ENCODE results near the gene EIF5B.
"Not testable (repeated sequence)": the region's sequence is repeated elsewhere in the genome, so short reads cannot be mapped to it uniquely, and the experiment has no call there.

Gene EIF5B

GRCh38 chr2:99337113-99338028 lies at the start of gene EIF5B:
Gene EIF5B (plus strand): TSS chr2:99337389. CDS start chr2:99337555, 166 bp downstream.
- peak; percentile 85 to 91 (median 86) for DNase-seq (ENCODE audit: low read depth in 3 of 3)

- DNase-seq (ENCODE audit: low read depth in 3 of 3) = no peak
These were observed 39.2 kb upstream of the EIF5B start for GRCh38 chr2:99297994-99298393.

GRCh38 chr2:99299580-99299979 lies 37.6 kb upstream of the EIF5B start:
- DNase-seq (ENCODE audit: low read depth in 3 of 3) = no peak

- DNase-seq (ENCODE audit: low read depth in 3 of 3) = not testable (repeated sequence)
These were observed 36.1 kb upstream of the EIF5B start, which contains the start of gene LYG1 for GRCh38 chr2:99301097-99301496. Gene LYG1 (minus strand): TSS chr2:99301197. CDS start chr2:99295670, 5,527 bp downstream.

GRCh38 chr2:99317161-99317872 lies 19.9 kb upstream of the EIF5B start:
- no peak for DNase-seq (ENCODE audit: low read depth in 3 of 3)

- DNase-seq (ENCODE audit: low read depth in 3 of 3) = not testable (repeated sequence)
These were observed 19.4 kb upstream of the EIF5B start for GRCh38 chr2:99317873-99318200.

- DNase-seq (ENCODE audit: low read depth in 3 of 3) = no peak
These were observed 11.8 kb upstream of the EIF5B start for GRCh38 chr2:99325384-99325783.

- DNase-seq (ENCODE audit: low read depth in 3 of 3) = peak; percentile 90 to 96 (median 96)
These were observed 1.0 kb upstream of the EIF5B start, which contains the start of gene TXNDC9 for GRCh38 chr2:99335911-99336803. Gene TXNDC9 (minus strand): TSS chr2:99336333. CDS start chr2:99333210, 3,123 bp downstream.

- DNase-seq (ENCODE audit: low read depth in 3 of 3) = no peak
These were observed 431 bp upstream of the EIF5B start for GRCh38 chr2:99336804-99337112.

- no peak for DNase-seq (ENCODE audit: low read depth in 3 of 3)
These were observed 918 bp downstream of the EIF5B start for GRCh38 chr2:99338029-99338585.

GRCh38 chr2:99340669-99341236 lies 3.6 kb downstream of the EIF5B start:
- no peak for DNase-seq (ENCODE audit: low read depth in 3 of 3)

- no peak for DNase-seq (ENCODE audit: low read depth in 3 of 3)
These were observed 5.3 kb downstream of the EIF5B start for GRCh38 chr2:99342536-99342935.

GRCh38 chr2:99345446-99345845 lies 8.3 kb downstream of the EIF5B start:
- DNase-seq (ENCODE audit: low read depth in 3 of 3) = not testable (repeated sequence)

GRCh38 chr2:99346218-99346617 lies 9.0 kb downstream of the EIF5B start:
- DNase-seq (ENCODE audit: low read depth in 3 of 3) = no peak

- DNase-seq (ENCODE audit: low read depth in 3 of 3) = no peak
These were observed 11.0 kb downstream of the EIF5B start for GRCh38 chr2:99348173-99348572.

GRCh38 chr2:99350194-99350593 lies 13.0 kb downstream of the EIF5B start:
- DNase-seq (ENCODE audit: low read depth in 3 of 3) = no peak

- DNase-seq (ENCODE audit: low read depth in 3 of 3) = no peak
These were observed 16.9 kb downstream of the EIF5B start for GRCh38 chr2:99354070-99354469.

- not testable (repeated sequence) for DNase-seq (ENCODE audit: low read depth in 3 of 3)
These were observed 17.6 kb downstream of the EIF5B start for GRCh38 chr2:99354825-99355224.

GRCh38 chr2:99356853-99357252 lies 19.7 kb downstream of the EIF5B start:
- no peak for DNase-seq (ENCODE audit: low read depth in 3 of 3)

- DNase-seq (ENCODE audit: low read depth in 3 of 3) = no peak
These were observed 28.5 kb downstream of the EIF5B start for GRCh38 chr2:99365661-99366060.

- not testable (repeated sequence) for DNase-seq (ENCODE audit: low read depth in 3 of 3)
These were observed 31.7 kb downstream of the EIF5B start for GRCh38 chr2:99368854-99369253.
